OCI-LY1 (cell line): ENCODE measurements around the gene CCNQ.

Source experiments
- H2AFZ ChIP-seq: fragments of 200-600 bp; sonication (generic), shearing (Covaris generic); 2 replicates; pipeline ENCODE4 v1.6.0; 2014; ENCODE audit warnings: antibody characterized with exemption, mild to moderate bottlenecking, low read length
- H3F3A ChIP-seq: fragments of 200-600 bp; sonication (generic), shearing (Covaris generic); 2 replicates; pipeline ENCODE4 v1.6.0; 2014; ENCODE audit warnings: mild to moderate bottlenecking, antibody characterized with exemption, low read length, moderate library complexity; ENCODE audit not compliant: insufficient read depth
- H3K27ac ChIP-seq: fragments of 200-600 bp; sonication (generic); 2 replicates; pipeline ENCODE4 v1.5.1; 2014; ENCODE audit warnings: low read length, mixed run types, mild to moderate bottlenecking, low read depth; ENCODE audit not compliant: poor library complexity, severe bottlenecking
- H3K27me3 ChIP-seq: fragments of 200-600 bp; sonication (generic); 2 replicates; pipeline ENCODE4 v1.6.0; 2014; ENCODE audit warnings: antibody characterized with exemption, mild to moderate bottlenecking, low read length, moderate library complexity; ENCODE audit not compliant: insufficient read depth
- H3K36me3 ChIP-seq: fragments of 200-600 bp; sonication (generic); 2 replicates; pipeline ENCODE4 v1.6.1; 2014; ENCODE audit warnings: mild to moderate bottlenecking, antibody characterized with exemption, low read length, moderate library complexity, mixed read lengths; ENCODE audit not compliant: insufficient read depth
- H3K4me1 ChIP-seq: fragments of 200-600 bp; sonication (generic); 2 replicates; pipeline ENCODE4 v1.5.1; 2014; ENCODE audit warnings: mild to moderate bottlenecking, low read length, moderate library complexity; ENCODE audit not compliant: insufficient read depth, severe bottlenecking
- H3K4me2 ChIP-seq: fragments of 200-600 bp; sonication (generic), shearing (Covaris generic); 2 replicates; pipeline ENCODE4 v1.6.1; 2014; ENCODE audit warnings: low read length
- H3K4me3 ChIP-seq: fragments of 200-600 bp; sonication (generic); 2 replicates; pipeline ENCODE4 v1.5.1; 2014; ENCODE audit warnings: low read length, low read depth, mild to moderate bottlenecking, mixed read lengths; ENCODE audit not compliant: poor library complexity, severe bottlenecking
- H3K79me2 ChIP-seq: fragments of 200-600 bp; shearing (Covaris generic); 2 replicates; pipeline ENCODE4 v1.6.1; 2016; ENCODE audit warnings: mixed run types, low read length, mixed read lengths; ENCODE audit not compliant: insufficient read depth
- H3K9ac ChIP-seq: fragments of 200-600 bp; sonication (generic), shearing (Covaris generic); 2 replicates; pipeline ENCODE4 v1.6.1; 2014; ENCODE audit warnings: mild to moderate bottlenecking, low read length, mixed read lengths
- H3K9me2 ChIP-seq: fragments of 200-600 bp; sonication (generic), shearing (Covaris generic); 2 replicates; pipeline ENCODE4 v1.6.1; 2014; ENCODE audit warnings: low read depth, mild to moderate bottlenecking, low read length, mixed read lengths
- H3K9me3 ChIP-seq: fragments of 200-600 bp; shearing (Covaris generic); 2 replicates; pipeline ENCODE4 v1.6.1; 2014; ENCODE audit warnings: low read length, mixed read lengths
- H4K20me1 ChIP-seq: fragments of 200-600 bp; sonication (generic), shearing (Covaris generic); 2 replicates; pipeline ENCODE4 v1.6.0; 2016; ENCODE audit warnings: mild to moderate bottlenecking, low read length; ENCODE audit not compliant: insufficient read depth
- CTCF ChIP-seq: fragments of 200-600 bp; sonication (generic), shearing (Covaris generic); IDR thresholded peaks from 2 replicates; pipeline ENCODE4 v1.5.1; 2017; ENCODE audit warnings: mild to moderate bottlenecking, antibody characterized with exemption, low read length, moderate library complexity, mixed read lengths
- EZH2 ChIP-seq: fragments of 200-600 bp; sonication (generic), shearing (Covaris generic); IDR thresholded peaks from 2 replicates; pipeline ENCODE4 v1.8.0; 2017; ENCODE audit warnings: borderline replicate concordance, mixed run types, mild to moderate bottlenecking, antibody characterized with exemption, low read length, moderate library complexity, mixed read lengths

The CCNQ gene

GRCh38 chrX:153592966-153593688 is 5.8 kb downstream of the CCNQ start:
- Histone ChIP-seq H2AFZ (no peak overlapping the region), H3K9me2 (no peaks in the 10 kb centered on the region), H3K4me1 (peaks cover 30% of the 10 kb centered on the region), H3K9ac (no peak overlapping the region), H3K9me3 (no peaks in the 10 kb centered on the region), H3K4me3 (no peak overlapping the region), H3K4me2 (no peak overlapping the region), H3K27me3 (no peaks in the 10 kb centered on the region), H3K79me2 (no peaks in the 10 kb centered on the region), H3K27ac (no peak overlapping the region), H3K36me3 (peaks cover 10% of the 10 kb centered on the region; the same call in 1 of the 2 replicates), H4K20me1 (no peaks in the 10 kb centered on the region), H3F3A (no peaks in the 10 kb centered on the region)
- no peak for TF ChIP-seq CTCF
- TF ChIP-seq EZH2 = no peak

- H2AFZ ChIP-seq = no peak overlapping the region
- H3K27ac ChIP-seq = peak overlapping the region; percentile 57
- H3K9ac ChIP-seq = no peak overlapping the region
- no peaks in the 10 kb centered on the region for H3K9me2 ChIP-seq
- H3K79me2 ChIP-seq = no peaks in the 10 kb centered on the region
- no peaks in the 10 kb centered on the region for H3K27me3 ChIP-seq
- H3K36me3 ChIP-seq = peaks cover 18% of the 10 kb centered on the region
- no peaks in the 10 kb centered on the region for H3F3A ChIP-seq
- H4K20me1 ChIP-seq = no peaks in the 10 kb centered on the region
- peaks cover 22% of the 10 kb centered on the region for H3K4me1 ChIP-seq
- no peak for TF ChIP-seq EZH2
- no peak for TF ChIP-seq CTCF
- H3K4me3 ChIP-seq = no peak overlapping the region
- H3K4me2 ChIP-seq = no peak overlapping the region
- H3K9me3 ChIP-seq = no peaks in the 10 kb centered on the region
Measured at GRCh38 chrX:153592091-153592833, 6.7 kb downstream of the CCNQ start.

- H3K79me2 ChIP-seq = no peaks in the 10 kb centered on the region
- peaks cover 12% of the 10 kb centered on the region for H3K4me1 ChIP-seq
- no peak overlapping the region for H3K9ac ChIP-seq
- TF ChIP-seq EZH2 (no peak), CTCF (no peak)
- no peaks in the 10 kb centered on the region for H3F3A ChIP-seq
- peak overlapping the region; percentile 57 for H3K27ac ChIP-seq
- H3K4me2 ChIP-seq = no peak overlapping the region
- H4K20me1 ChIP-seq = no peaks in the 10 kb centered on the region
- H3K36me3 ChIP-seq = peaks cover 18% of the 10 kb centered on the region
- H3K4me3 ChIP-seq = no peak overlapping the region
- no peaks in the 10 kb centered on the region for H3K27me3 ChIP-seq
- H2AFZ ChIP-seq = no peak overlapping the region
- no peaks in the 10 kb centered on the region for H3K9me2 ChIP-seq
- no peaks in the 10 kb centered on the region for H3K9me3 ChIP-seq
Measured at GRCh38 chrX:153590961-153591956, 7.7 kb downstream of the CCNQ start.
